Ishikawa (cell line): ENCODE data around the gene NCDN.

Source experiments
- CEBPB ChIP-seq: IDR thresholded peaks from 2 replicates; pipeline ENCODE4 v1.6.1; 2012
- CREB1 ChIP-seq: IDR thresholded peaks from 2 replicates; pipeline ENCODE4 v1.6.1; 2012; ENCODE audit warnings: low read depth
- FOXM1 ChIP-seq: IDR thresholded peaks from 2 replicates; pipeline ENCODE4 v1.6.1; 2012; ENCODE audit warnings: low read depth, borderline replicate concordance
- RAD21 ChIP-seq: IDR thresholded peaks from 2 replicates; pipeline ENCODE4 v1.6.1; 2012; ENCODE audit warnings: low read depth
- TF ChIP-seq, protein P1 (sequence below): IDR thresholded peaks from 2 replicates; pipeline ENCODE4 v1.6.1; 2012
- TF ChIP-seq, protein P2 (sequence below): IDR thresholded peaks from 2 replicates; pipeline ENCODE4 v1.6.1; 2012; ENCODE audit warnings: low read depth, mild to moderate bottlenecking

DNA sequence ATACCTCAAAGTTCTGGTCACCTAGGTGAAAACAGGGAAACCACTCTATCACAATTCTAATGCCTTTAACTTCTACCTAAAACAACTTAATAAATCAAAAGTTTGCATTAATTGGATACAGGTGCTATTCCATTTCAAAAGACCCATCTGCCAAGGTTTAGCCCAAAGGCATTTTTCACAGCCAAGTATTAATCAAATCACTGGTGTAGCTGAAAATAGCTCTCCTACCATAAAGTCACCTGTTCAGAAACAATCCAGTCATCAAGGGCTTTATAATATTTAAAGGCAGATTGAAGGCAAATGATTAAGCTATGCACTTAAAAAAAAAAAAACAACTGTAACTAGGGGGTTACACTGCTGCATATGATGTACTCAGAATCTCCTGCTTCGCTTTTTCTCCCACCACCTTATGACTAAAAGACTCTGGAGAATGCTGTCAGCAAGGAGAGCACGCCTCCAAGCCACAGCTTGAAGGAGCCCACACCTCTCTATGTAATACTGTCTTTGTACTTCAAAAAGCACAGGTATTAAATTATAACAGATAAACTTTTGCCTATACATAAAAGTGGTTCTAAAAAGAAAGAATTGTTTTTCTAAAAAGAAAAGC, 20.9 kb upstream of the NCDN start:
- no peak for TF ChIP-seq FOXM1
- no peak for TF ChIP-seq CEBPB
- TF ChIP-seq RAD21 = no peak
- no peak for TF ChIP-seq CREB1
- TF ChIP-seq, protein P1, sequence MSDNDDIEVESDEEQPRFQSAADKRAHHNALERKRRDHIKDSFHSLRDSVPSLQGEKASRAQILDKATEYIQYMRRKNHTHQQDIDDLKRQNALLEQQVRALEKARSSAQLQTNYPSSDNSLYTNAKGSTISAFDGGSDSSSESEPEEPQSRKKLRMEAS = no peak
- TF ChIP-seq, protein P2, sequence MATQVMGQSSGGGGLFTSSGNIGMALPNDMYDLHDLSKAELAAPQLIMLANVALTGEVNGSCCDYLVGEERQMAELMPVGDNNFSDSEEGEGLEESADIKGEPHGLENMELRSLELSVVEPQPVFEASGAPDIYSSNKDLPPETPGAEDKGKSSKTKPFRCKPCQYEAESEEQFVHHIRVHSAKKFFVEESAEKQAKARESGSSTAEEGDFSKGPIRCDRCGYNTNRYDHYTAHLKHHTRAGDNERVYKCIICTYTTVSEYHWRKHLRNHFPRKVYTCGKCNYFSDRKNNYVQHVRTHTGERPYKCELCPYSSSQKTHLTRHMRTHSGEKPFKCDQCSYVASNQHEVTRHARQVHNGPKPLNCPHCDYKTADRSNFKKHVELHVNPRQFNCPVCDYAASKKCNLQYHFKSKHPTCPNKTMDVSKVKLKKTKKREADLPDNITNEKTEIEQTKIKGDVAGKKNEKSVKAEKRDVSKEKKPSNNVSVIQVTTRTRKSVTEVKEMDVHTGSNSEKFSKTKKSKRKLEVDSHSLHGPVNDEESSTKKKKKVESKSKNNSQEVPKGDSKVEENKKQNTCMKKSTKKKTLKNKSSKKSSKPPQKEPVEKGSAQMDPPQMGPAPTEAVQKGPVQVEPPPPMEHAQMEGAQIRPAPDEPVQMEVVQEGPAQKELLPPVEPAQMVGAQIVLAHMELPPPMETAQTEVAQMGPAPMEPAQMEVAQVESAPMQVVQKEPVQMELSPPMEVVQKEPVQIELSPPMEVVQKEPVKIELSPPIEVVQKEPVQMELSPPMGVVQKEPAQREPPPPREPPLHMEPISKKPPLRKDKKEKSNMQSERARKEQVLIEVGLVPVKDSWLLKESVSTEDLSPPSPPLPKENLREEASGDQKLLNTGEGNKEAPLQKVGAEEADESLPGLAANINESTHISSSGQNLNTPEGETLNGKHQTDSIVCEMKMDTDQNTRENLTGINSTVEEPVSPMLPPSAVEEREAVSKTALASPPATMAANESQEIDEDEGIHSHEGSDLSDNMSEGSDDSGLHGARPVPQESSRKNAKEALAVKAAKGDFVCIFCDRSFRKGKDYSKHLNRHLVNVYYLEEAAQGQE = no peak
